Measurements from ENCODE around the gene RRAD.

RRAD gene

DNA sequence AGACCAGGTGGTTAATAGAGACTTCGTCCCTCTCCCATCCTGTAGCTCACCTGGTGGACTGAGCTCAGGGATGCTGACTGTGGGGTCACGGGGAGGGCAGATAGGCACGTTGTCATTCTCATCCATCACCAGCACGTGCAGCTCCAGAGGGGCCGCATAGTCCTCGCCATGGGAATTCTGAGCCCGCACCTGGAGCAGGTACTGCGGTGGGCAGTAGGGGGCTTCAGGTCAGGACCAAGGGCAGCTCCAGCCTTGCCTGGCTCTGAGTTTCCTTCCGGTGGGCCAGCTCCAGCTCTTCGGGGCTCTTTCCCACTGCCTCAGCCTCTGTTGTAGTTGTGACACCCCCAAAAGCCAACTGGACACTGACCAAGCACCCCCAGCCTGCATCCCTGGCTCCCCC lies 12.3 kb downstream of the RRAD start:
- DNase-seq: no peak

- no peak for DNase-seq
Observed at GRCh38 chr16:66911801-66912200, 13.5 kb downstream of the RRAD start.

- DNase-seq: no peak
Observed at GRCh38 chr16:66911112-66911511, 14.2 kb downstream of the RRAD start.

- DNase-seq: no peak
Observed at GRCh38 chr16:66910175-66910940, 15.0 kb downstream of the RRAD start.

- no peak for DNase-seq
Observed at GRCh38 chr16:66908762-66909559, 16.4 kb downstream of the RRAD start.

- no peak for DNase-seq
Observed at GRCh38 chr16:66908116-66908515, 17.2 kb downstream of the RRAD start.

DNA sequence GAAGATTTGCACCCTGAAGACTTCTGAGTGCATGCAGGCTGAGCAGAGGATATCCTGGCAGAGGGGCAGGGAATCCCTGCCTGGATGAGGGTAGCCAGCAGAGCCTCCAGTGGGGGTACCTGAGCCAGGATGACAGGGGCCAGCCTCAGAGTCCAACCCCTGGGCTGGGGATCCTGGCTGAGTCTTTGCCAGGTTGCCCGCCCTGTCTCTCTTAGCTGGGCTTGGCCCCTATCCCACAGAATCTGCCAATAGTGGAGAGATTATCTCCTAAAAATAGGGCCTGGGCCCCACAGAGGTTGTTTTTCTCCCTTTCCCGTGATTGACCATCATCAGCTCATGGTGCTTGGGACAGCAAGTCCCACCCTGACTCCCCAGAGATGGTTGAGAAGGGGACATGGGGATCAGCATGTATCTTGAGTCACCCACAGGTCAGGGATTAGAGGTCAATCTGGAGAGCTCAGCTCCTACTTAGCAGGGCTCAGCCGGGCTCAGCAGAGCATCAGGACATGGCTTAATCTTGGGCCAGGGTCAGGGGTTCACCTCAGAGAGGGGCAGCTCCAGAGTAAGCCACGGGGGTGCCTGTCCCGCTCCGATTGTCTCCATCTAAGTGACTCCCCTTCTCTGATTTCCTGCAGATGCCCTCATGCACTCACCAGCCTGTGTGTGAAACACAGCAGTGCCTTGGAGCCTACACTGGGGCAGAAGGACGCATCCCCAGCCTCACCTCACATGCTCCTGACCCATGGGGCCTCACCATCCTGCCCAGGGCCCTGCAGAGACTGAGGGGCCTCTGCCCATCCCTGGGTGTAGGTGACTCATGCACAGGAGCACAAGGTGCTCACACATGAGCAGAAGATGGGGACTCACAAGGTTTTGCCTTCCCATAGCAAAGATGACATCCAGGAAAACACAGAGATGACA lies 18.2 kb downstream of the RRAD start:
- no peak for DNase-seq

DNA sequence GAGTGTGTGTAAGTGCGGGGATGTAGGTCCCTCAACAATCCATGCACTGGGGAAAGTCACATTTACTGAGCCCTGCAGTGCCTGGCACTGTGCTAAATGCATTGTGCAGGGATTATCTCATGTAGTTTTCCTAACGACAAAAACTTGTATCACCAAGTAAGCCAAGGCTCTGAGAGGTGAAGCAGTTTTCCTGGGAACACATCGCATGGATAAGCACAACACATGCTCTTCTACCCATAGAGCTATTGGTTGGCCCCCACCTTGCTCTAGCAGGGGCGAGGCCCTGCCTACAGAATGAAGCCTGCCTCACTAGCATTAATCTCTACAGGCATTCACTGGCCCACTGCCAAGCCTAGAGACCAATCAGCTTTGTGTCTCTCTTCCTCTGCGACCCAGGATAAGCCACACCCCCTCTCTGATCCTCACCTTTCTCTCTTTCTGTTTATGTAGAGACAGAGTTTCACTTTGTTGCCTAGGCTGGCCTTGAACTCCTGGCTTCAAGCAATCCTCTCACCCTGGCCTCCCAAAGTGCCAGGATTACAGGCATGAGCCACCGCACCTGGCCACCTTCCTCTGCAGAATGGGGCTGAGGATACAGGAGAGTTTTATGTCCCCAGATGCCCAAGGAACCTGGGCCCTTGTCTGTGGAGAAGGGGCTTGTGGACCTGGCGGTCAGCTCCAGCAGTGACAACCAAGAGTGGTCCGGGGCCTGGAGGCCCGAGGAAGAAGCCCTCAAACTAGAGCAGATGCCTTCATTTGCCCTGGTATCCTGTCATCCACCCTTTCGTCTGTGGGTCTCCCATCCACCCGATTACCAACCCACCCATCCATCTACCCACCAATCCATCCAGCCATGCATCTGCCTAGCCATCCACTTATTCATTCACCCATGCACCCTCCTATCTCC lies 19.4 kb downstream of the RRAD start:
- DNase-seq: peak; percentile 3

DNA sequence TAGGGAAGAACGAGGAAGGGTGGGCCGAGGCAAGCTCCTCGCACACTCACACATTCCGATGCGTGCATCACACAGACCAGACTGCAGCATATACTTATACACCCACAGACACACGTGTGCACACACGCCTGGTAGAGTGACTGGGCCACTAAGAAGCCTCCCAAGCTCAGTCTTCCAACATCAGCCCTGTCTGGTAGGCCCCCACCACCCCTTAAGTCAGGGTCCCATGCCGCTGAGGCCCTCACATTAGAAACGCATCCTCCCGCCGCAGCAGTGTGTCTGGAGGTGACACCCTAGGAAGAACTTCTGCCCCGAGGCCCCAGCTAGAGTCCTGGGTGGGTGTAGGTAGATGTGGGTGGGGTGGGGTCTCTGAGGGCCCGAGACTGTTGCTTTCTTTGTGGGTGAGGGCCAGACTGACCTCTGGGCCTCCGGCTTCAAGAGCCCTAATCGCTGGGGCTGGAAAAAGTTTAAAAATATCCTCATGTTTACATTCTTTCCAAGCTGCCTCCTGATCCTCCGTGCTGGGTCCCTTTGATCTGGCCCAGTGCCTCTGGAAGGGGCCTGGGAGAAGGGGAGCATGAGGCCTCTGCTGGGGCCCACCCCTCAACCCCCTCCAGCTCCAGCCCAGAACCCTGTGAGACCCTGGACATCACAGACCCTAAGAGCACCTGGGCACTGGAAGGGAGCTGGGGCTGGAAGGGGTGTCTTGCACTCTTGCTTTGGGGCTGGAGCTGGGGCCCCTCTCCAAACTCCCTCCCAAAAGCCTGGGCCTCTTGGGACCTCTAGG lies 20.3 kb downstream of the RRAD start:
- DNase-seq: no peak

DNA sequence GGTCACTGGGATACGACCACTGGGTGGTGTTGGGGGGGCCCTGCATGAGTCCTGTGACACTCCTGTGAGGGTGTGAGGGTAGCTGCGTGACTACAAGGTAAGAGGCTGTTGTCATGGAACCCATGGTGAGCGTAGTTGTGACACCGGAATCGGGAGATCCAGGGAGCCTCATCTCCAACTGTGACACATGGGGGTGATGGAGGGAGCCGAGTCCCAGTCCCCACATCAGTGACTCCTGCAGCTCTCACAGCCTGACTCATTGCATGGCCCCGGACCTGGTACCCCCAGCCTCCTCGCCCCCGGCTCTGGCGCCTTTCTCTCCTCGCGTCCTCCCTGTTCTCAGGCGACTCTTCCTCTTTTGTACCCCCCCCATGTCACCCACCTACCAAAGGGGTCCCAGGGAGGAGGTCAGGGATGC lies 20.9 kb downstream of the RRAD start:
- no peak for DNase-seq

- DNase-seq: no peak
Observed at GRCh38 chr16:66903544-66904427, 21.5 kb downstream of the RRAD start.

DNA sequence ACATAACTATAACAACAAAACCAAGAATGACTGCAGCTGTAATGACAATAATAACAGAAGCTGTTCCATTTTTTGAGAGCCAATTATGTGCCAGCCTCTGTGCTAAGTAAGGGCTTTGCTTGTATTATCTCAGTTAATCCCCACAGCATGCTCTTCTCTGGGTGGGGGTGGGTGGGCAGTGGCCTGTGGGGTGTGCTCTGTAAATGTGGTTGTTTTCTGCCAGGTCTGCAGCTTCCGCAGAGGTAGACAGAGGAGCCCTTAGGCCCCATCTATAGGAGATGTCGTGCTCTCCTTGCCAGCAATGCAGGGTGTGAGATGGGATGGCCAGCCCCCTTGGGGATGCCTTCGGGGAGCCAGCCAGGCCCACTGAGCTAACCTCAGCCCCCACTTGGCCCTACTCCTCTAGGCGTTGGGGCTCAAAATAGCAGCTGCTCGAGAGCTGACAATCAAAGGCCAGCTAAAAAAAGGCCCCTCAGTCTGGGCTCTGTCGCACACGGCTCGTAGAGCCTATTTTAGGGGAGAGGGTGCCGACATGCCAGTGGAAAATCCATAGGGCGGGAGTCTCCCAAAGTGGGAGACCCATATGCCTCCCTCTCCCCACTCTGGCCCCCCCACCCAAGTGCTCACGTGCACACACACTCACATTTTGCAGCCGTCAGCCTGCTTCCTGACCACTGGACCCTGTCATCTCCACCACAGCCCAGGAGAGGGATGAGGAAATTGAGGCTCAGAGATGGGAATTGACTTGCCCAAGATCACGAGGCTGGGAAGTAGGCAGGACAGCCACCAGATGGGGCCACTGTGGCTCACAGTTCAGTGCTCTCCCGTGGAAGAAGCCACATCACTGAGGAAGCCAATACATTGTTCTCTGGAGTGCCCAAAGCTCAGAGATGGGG lies 22.4 kb downstream of the RRAD start:
- no peak for DNase-seq

DNA sequence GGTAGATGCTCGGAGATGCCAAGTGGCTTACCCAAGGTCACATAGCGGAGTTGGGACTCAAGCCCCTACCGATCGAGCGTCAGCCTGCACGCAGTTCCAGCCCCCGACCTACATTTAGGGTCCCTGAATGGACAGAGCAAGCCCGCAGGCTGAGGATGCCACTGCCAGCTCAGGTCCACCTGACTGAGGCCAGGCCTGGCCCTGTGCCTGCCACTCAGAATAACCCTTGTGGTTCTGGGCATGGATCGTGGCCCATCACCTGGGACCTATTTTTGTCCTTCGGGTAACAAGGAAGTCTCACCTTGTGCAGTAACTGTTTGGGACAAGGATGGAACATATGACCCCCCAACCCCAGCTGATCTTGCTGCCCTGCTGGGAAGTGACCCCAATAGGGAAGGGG lies 23.7 kb downstream of the RRAD start:
- no peak for DNase-seq

DNA sequence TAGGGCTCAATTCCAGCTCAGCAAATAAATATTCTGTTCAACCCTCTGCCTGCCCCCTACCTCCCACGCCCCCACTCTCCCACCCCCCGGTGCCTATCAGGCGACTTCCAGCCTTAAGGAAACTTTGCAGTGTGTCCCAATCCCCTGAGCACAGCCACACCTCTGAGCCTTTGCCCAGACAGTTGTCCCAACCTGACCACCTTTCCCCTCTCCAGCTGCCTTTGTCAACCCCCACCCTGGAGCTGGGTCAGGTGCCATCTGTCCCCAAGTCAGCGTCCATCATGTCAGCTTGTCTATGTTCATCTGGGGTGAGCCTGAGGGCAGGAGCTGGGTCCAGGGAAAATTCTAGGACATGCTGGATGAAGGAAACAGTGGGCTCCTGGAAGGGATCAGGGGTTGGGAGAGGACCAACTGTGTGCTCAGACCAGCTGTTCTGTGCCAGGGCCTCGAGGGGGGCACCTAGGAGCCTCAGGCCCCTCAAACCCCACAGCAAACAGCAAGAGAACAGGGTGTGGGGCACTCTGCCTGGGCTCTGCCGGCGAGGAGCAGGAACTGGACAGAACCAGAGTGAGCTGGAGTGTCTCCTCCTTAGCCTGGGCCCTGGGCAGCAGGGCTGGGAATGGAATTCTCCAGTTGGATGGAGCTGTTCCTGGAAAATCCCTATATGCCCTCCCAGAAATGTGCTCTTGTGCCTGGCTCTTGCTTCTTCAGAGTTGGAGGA lies 24.5 kb downstream of the RRAD start:
- no peak for DNase-seq

- DNase-seq: no peak
Observed at GRCh38 chr16:66899945-66900710, 25.2 kb downstream of the RRAD start.

GRCh38 chr16:66899310-66899944 lies 25.9 kb downstream of the RRAD start:
- DNase-seq: no peak

GRCh38 chr16:66898933-66899309 lies 26.4 kb downstream of the RRAD start:
- DNase-seq: no peak

Measured in NCI-H748 treated with DMSO at 0.1 percent for 48 hours (cell line).